DND-41 (cell line): ENCODE results near the gene KIF5B.

Experiments
- ATAC-seq: fragments of 200-7000 bp; cut with Tn5 transposase; 3 replicates; pipeline ENCODE4 v1.9.1; 2021; ENCODE audit warnings: low read depth; ENCODE audit not compliant: insufficient read depth
- DNase-seq: peaks from one replicate; pipeline ENCODE4 v3.0.0-alpha.2; 2020
- H2AFZ ChIP-seq: 2 replicates; pipeline ENCODE4 v1.6.0; 2012; ENCODE audit warnings: low read depth, low read length
- H3K27ac ChIP-seq: 2 replicates; pipeline ENCODE4 v1.5.1; 2012; ENCODE audit warnings: low read length, inconsistent platforms
- H3K27me3 ChIP-seq: fragments of 200-600 bp; sonication (generic); 2 replicates; pipeline ENCODE4 v1.6.0; 2012; ENCODE audit warnings: low read length, mild to moderate bottlenecking, inconsistent platforms; ENCODE audit not compliant: insufficient read depth, poor library complexity
- H3K36me3 ChIP-seq: 2 replicates; pipeline ENCODE4 v1.5.1; 2012; ENCODE audit warnings: low read length, inconsistent platforms; ENCODE audit not compliant: insufficient read depth
- H3K4me1 ChIP-seq: 2 replicates; pipeline ENCODE4 v1.5.1; 2012; ENCODE audit warnings: mild to moderate bottlenecking, low read length; ENCODE audit not compliant: insufficient read depth
- H3K4me2 ChIP-seq: 2 replicates; pipeline ENCODE4 v1.6.0; 2012; ENCODE audit warnings: mild to moderate bottlenecking, moderate library complexity, low read length, inconsistent platforms; ENCODE audit not compliant: insufficient read depth
- H3K4me3 ChIP-seq, 2 experiments: fragments of 200-600 bp in 1 of 2; shearing (Covaris generic) in 1 of 2; 2 replicates each; pipeline ENCODE4 v1.5.1; 2012 to 2016; ENCODE audit warnings: inconsistent platforms in 2 of 2, low read length in 2 of 2, mild to moderate bottlenecking in 2 of 2, low read depth in 1 of 2, moderate library complexity in 1 of 2
- H3K79me2 ChIP-seq: 2 replicates; pipeline ENCODE4 v1.6.0; 2012; ENCODE audit warnings: low read length, inconsistent platforms; ENCODE audit not compliant: insufficient read depth
- H3K9ac ChIP-seq: 2 replicates; pipeline ENCODE4 v1.6.0; 2012; ENCODE audit warnings: low read depth, mild to moderate bottlenecking, inconsistent platforms, low read length, moderate library complexity
- H3K9me3 ChIP-seq: 2 replicates; pipeline ENCODE4 v1.5.1; 2012; ENCODE audit warnings: low read length, moderate library complexity, mild to moderate bottlenecking, inconsistent platforms; ENCODE audit not compliant: insufficient read depth, severe bottlenecking
- H4K20me1 ChIP-seq: 2 replicates; pipeline ENCODE4 v1.6.0; 2012; ENCODE audit warnings: low read length; ENCODE audit not compliant: insufficient read depth
- CTCF ChIP-seq: IDR thresholded peaks from 2 replicates; pipeline ENCODE4 v1.5.1; 2012; ENCODE audit warnings: borderline replicate concordance, low read length, moderate library complexity, mild to moderate bottlenecking; ENCODE audit not compliant: poor library complexity, severe bottlenecking; ENCODE audit errors: extremely low read depth
- EZH2 ChIP-seq: IDR thresholded peaks from 3 replicates; pipeline ENCODE4 v1.6.1; 2012; ENCODE audit warnings: borderline replicate concordance, low read depth, mild to moderate bottlenecking, moderate library complexity, low read length, inconsistent platforms; ENCODE audit not compliant: severe bottlenecking

Gene KIF5B

DNA sequence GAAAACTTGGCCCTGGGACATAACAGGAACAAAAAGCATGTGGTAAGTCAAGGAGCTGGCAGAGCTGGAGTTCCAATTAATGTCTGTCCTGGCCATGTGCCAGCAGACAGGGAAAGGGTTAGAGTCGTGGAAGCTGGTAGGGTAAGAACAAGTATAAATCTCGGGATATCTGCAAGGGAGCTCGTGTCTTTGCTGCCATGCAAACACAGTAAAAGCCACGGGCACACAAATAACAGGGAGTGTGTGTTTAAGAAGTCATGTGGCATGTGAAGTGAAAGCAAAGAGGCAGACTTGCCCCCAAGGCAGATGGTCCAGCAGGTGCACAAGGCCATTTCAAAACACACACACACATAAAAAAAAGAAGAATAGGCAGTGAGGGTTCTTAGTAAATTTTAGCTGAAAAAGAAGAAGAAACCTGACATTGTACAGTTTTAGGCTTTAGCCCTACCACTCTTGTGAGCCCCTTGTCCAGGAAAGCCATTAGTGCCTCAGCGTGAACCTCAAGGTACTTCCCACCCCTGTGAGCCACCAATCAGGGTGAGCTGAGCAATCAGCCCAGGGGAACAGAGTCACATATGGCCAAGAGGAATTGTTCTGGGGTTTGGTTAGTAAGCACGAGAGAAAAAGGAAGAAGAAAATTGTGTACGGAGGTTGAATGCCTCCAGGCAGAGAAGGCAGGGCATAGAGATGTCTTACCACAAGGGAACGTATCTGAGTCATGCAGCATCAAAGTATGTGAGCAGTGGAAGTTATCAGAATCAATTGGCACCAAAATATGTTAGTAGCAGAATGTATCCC, 94.7 kb downstream of the KIF5B start:
- Histone ChIP-seq H3K27ac (no peak overlapping the region), H3K4me1 (peaks cover 10% of the 10 kb centered on the region; the same call in 1 of the 2 replicates), H4K20me1 (no peaks in the 10 kb centered on the region), H2AFZ (no peak overlapping the region), H3K9ac (no peak overlapping the region), H3K79me2 (no peaks in the 10 kb centered on the region), H3K27me3 (no peaks in the 10 kb centered on the region), H3K4me3 (no peak overlapping the region), H3K36me3 (no peaks in the 10 kb centered on the region), H3K4me2 (no peak overlapping the region), H3K9me3 (no peaks in the 10 kb centered on the region)
- ATAC-seq, result peak; percentile 70
- TF ChIP-seq CTCF, result no peak
- DNase-seq, result peak; percentile 20

DNA sequence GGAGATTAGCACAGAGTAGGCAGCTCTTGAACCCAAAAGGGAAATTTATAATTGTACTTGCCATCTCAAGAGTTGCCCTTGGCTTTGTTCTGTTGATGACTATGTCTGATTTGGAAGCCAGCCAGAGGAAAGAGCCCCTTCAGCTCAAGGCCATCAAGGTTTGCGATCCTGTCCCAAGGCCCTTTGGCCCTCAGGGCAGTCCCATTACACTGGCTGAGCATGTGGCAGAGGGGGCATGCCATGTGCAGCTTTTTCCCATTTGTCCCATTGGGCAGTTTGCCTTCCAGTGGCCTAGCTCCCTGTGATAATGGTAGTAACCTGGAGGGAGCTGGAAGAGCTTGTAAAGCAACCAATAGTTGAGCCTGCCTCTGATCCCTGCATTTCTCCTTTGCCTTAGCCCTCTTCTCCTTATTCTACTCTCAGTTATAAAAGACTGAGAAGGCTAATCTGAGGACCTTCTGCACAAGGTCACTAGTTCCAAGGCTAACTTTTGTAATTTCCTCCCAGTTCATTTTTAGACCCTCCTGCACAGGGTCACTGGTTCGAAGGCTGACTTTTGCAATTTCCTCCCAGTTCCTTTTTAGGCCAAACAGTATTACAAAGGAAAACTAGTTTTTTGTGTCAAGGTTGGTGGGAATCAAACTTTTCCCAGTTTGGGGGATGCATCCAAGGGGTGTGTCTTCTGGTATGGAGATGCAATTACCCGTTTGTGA, 96.6 kb downstream of the KIF5B start:
- no peaks in the 10 kb centered on the region for H4K20me1 ChIP-seq
- no peaks in the 10 kb centered on the region for H3K9me3 ChIP-seq
- H3K4me3 ChIP-seq, result no peak overlapping the region
- no peaks in the 10 kb centered on the region for H3K27me3 ChIP-seq
- H3K27ac ChIP-seq, result no peak overlapping the region
- ATAC-seq (no peak), DNase-seq (no peak)
- H3K4me1 ChIP-seq, result peaks cover 10% of the 10 kb centered on the region; the same call in 1 of the 2 replicates
- H3K36me3 ChIP-seq, result no peaks in the 10 kb centered on the region
- H2AFZ ChIP-seq, result no peak overlapping the region
- no peak overlapping the region for H3K4me2 ChIP-seq
- H3K9ac ChIP-seq, result no peak overlapping the region
- TF ChIP-seq CTCF (no peak), EZH2 (no peak)
- H3K79me2 ChIP-seq, result no peaks in the 10 kb centered on the region
